ENCODE results near the gene ST3GAL2. TPM values are rescaled to one million over a fixed set of nuclear protein-coding genes. Genes with fewer than 3 reads are reported as not detected.

Gene ST3GAL2
- total and polyA plus RNA-seq, 9 of the 15 experiments (the other 6 are each of a cell fraction or from before 2014, with no cell fraction given), result 1.5 to 108 (median 34.3) TPM

DNA sequence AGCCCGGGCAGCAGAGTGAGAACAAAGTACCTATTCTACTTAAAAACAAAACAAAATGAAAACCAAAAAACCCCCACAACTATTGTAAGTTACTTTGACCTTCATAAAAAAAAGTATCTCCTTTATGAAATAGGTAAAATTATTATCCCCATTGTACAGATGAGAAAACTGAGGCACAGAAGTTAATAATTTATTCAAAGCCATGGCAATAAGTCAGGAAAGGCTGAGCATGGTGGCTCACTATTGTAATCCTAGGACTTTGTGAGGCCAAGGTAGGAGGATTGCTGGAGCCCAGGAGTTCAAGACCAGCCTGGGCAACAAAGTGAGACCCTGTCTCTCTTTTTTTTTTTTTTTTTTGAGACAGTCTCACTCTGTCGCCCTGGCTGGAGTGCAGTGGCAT is 46.0 kb upstream of the ST3GAL2 start (continued):
- no peak for TF ChIP-seq E2F1 (CRISPR knock-in tag; IDR thresholded peaks at IDR 0.05)

GRCh38 chr16:70483426-70483825 is 44.5 kb upstream of the ST3GAL2 start:
- BruUV-seq (replicated peaks), result no TSS peak
- H3K4me2 ChIP-seq (ENCODE audit: insufficient read depth, low read length), result no peak overlapping the region
- ATAC-seq (no peak), DNase-seq (ENCODE audit: extremely low read depth in 1 of 4, low spot score in 3 of 4) (no peak), FAIRE-seq (no peak)
- no peaks in the 10 kb centered on the region; a peak in 2 of 5 replicates for H3K4me1 ChIP-seq (replicated peaks in 1 of 2; ENCODE audit: control insufficient read depth in 2 of 2, insufficient read depth in 2 of 2, low read length in 2 of 2)
- 80% methylated on average over 5 of the region's 5 CpGs for WGBS (ENCODE audit: insufficient coverage, low coverage, missing lambda C conversion rate)
- CTCF ChIA-PET (ENCODE audit: low intra/inter-chr PET ratio), result no interaction called here
- no peak overlapping the region for H3K27ac ChIP-seq (ENCODE audit: extremely low read depth, low read depth, low read length)
- H3K9ac ChIP-seq (ENCODE audit: insufficient read depth in 1 of 2, low read depth in 2 of 2, low read length in 2 of 2), result no peak overlapping the region
- POLR2A ChIA-PET, result interaction anchor here (0.8 kb wide), 1 partner anchor 14 kb away, joined by 3 read pairs; no protein-coding TSS in a partner anchor
- H3K4me3 ChIP-seq, result no peak overlapping the region
- H3K36me3 ChIP-seq (ENCODE audit: control insufficient read depth, insufficient read depth, low read length), result peaks cover 62% of the 10 kb centered on the region; the same call in 2 of the 3 replicates
- in situ Hi-C loops (cut with MboI) (no loop called here), intact Hi-C loops (cut with micrococcal nuclease) (no loop called here)
- no peak overlapping the region for H2AFZ ChIP-seq (ENCODE audit: low read depth, low read length)
- no peaks in the 10 kb centered on the region for H3K9me3 ChIP-seq (replicated peaks; ENCODE audit: control insufficient read depth, insufficient read depth, low read depth, low read length)
- no peaks in the 10 kb centered on the region; the same call in 1 of the 2 replicates for H4K20me1 ChIP-seq (replicated peaks; ENCODE audit: control insufficient read depth, insufficient read depth, low read length)
- H3K27me3 ChIP-seq (ENCODE audit: control insufficient read depth in 2 of 2, insufficient read depth in 2 of 2, low read length in 2 of 2), result no peaks in the 10 kb centered on the region
- H3K79me2 ChIP-seq (ENCODE audit: control insufficient read depth, insufficient read depth, low read length), result no peaks in the 10 kb centered on the region
- peaks cover 3% of the 10 kb centered on the region for H3K9me1 ChIP-seq (ENCODE audit: control insufficient read depth, insufficient read depth, low read length)
- TF ChIP-seq ADNP (tag; IDR thresholded peaks at IDR 0.05) (no peak), RAD51 (IDR thresholded peaks at IDR 0.05; ENCODE audit: borderline replicate concordance, low read depth) (no peak), CBX5 (IDR thresholded peaks at IDR 0.05; ENCODE audit: borderline replicate concordance, low read depth) (no peak), CREB3 (tag; conservative IDR thresholded peaks at IDR 0.05; ENCODE audit: low read depth) (no peak), ELK3 (CRISPR knock-in tag; IDR thresholded peaks at IDR 0.05) (no peak), EP400 (IDR thresholded peaks at IDR 0.05) (no peak), SP2 (IDR thresholded peaks at IDR 0.05; ENCODE audit: extremely low read depth, low read depth, low read length, poor library complexity, severe bottlenecking) (no peak), SIRT6 (IDR thresholded peaks at IDR 0.05; ENCODE audit: low read depth, low read length) (no peak), FOS (IDR thresholded peaks at IDR 0.05; ENCODE audit: extremely low read depth, insufficient read length) (no peak), MYBL2 (IDR thresholded peaks at IDR 0.05; ENCODE audit: low read depth) (no peak), MYBL2 (CRISPR knock-in tag; IDR thresholded peaks at IDR 0.05; ENCODE audit: borderline replicate concordance) (no peak)
- TF ChIP-seq, protein P1, sequence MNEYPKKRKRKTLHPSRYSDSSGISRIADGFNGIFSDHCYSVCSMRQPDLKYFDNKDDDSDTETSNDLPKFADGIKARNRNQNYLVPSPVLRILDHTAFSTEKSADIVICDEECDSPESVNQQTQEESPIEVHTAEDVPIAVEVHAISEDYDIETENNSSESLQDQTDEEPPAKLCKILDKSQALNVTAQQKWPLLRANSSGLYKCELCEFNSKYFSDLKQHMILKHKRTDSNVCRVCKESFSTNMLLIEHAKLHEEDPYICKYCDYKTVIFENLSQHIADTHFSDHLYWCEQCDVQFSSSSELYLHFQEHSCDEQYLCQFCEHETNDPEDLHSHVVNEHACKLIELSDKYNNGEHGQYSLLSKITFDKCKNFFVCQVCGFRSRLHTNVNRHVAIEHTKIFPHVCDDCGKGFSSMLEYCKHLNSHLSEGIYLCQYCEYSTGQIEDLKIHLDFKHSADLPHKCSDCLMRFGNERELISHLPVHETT (CRISPR knock-in tag; conservative IDR thresholded peaks at IDR 0.05 in 1 of 2, IDR thresholded peaks at IDR 0.05 in 1 of 2), result no peak
- TF ChIP-seq, protein P2, sequence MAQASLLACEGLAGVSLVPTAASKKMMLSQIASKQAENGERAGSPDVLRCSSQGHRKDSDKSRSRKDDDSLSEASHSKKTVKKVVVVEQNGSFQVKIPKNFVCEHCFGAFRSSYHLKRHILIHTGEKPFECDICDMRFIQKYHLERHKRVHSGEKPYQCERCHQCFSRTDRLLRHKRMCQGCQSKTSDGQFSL (CRISPR knock-in tag; IDR thresholded peaks at IDR 0.05), result no peak
- TF ChIP-seq, protein P2 (tag; IDR thresholded peaks at IDR 0.05), result no peak

Measured in K562 (cell line).